GM21737 (cell line): ENCODE measurements around the gene PPP2R2B.
A peak's percentile ranks its signal among the peaks of the same experiment; 100 is the strongest.

Experiments used
- ATAC-seq: cut with Tn5 transposase; IDR thresholded peaks from one replicate; pipeline ENCODE4 v1.9.1; 2021; ENCODE audit warnings: mild to moderate bottlenecking, moderate library complexity; ENCODE audit not compliant: unreplicated experiment

The PPP2R2B gene

GRCh38 chr5:146707316-146707715, 171.2 kb downstream of the PPP2R2B start:
- ATAC-seq, result no peak

DNA sequence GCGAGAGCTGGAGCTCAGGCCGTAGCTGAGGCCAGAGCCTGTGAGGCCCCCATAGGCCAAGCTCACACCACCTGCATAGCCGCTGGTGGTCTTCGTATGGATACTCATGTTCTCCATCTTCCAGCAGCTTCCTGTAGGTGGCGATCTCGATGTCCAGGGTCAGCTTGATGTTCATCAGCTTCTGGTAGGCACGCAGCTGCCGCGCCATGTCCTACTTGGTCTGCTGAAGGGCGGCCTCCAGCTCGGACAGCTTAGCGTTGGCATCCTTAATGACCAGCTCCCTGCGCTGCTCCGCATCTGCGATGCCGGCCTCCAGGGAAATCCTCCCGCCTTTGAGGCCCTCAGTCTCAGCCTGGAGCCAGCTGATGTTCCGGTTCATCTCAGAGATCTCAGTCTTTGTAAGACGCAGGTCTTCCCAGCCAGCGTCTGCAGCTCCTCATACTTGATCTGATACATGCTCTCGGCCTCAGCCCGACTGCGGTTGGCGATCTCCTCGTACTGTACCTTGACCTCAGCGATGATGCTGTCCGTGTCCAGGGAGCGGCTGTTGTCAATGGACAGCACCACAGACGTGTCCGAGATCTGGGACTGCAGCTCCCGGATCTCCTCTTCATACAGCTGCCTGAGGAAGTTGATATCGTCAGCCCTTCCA, 172.1 kb downstream of the PPP2R2B start:
- no peak for ATAC-seq

DNA sequence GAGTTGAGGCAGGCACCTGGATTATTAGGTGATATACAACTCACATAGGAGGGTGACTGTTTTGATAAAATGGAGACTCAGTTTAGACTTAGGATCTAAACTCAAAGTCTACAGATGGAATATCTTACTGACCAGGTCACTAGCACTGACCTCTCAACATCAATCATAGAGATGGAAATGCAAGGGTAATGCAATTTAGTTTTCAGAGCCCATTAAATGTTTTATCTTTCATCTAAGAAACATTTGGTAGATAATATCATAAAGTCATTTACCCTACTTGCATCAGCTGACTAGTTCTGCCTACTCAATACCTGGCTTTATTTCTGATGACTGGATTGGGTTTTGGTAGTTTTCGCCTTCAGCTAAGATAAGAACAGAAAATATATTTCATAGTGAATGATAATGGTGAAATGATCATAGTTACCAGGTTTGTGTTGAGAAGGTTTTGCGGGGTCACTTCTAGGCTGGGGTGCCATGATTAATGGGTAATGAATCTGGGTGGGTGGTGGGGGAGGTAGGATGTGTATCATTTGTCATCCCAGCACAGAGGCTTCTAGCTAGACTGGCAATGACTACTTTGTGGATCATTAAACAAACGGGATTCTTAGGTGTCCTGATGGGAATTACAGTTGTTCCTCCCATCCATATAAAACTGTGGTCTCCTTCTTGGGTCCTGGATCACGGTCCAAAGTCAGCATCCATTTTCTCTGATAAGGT, 173.4 kb downstream of the PPP2R2B start:
- no peak for ATAC-seq

- no peak for ATAC-seq
Measured at GRCh38 chr5:146703899-146704298, 174.7 kb downstream of the PPP2R2B start.

DNA sequence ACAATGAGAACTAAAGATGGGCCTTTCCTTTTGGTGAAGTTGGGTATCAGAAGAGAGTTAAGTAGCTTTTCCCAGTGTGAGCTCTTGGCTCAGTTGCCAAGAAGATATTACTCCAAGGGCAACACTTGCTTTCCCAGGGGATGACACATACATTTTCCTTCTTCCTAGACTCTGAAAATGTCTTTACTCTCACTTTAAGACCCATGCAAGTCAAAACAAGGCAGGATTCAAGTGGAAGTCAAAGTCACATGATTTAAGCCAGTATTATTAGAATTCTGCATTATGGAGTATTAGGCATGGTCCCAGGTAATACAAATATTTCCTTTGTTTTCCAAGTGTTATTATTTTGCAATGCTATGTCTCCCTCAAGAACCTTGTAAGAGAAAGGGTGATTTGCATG, 175.1 kb downstream of the PPP2R2B start:
- ATAC-seq, result no peak

DNA sequence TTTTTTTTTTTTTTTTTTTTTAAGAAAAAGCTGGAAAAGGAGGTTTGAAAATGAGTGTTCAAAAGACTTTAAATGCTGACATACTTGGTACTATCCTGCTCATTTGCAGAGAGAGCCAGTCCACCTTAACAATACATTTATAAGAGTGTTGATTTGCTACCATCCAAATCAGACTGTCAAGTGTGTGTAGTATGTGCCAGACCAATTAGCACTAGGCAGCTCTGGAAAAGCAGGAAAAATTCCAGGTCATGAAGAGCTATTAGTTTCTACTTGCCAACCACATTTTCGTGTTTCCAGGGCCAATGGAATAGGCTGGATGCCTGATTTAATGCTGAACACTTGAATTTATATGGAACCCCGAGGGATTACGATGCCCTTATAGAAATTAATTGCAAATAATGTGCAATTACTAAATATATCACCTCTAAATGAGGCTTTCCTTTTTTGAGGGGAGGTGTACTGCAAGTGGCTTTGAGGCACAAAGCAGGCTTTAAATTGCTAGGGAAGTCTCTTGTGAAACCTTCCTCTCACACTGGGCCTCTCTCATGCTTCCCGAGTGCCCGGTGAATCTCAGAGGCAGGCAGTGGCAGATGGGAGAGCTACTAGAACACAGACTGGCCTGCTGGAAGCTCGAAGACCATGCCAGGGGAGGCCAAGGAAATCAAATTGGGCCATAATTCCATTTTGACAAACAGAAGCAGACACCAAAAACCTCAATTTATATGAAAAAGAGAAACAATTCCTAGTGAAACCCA, 178.7 kb downstream of the PPP2R2B start:
- no peak for ATAC-seq

GRCh38 chr5:146699138-146699537, 179.4 kb downstream of the PPP2R2B start:
- no peak for ATAC-seq

DNA sequence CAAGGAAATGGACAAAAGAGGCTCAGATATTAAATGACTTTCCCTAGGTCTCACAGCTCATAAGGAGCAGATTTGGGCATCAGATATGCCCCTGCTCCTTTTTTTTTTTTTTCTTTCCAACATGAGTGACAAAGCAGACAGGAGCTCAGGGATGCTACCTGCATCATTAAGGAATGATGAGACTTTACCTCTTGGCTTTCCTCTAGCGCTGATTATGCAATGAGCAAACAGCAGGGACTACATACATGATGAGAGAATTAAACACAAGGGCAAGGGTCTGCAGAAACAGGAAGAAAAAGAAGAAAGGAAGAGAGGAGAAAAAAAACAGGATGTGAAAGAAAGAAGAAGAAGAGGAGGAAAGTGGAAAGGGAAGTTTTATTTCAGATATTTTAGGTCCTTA, 179.9 kb downstream of the PPP2R2B start:
- ATAC-seq, result no peak

GRCh38 chr5:146697211-146697610, 181.3 kb downstream of the PPP2R2B start:
- ATAC-seq, result no peak

GRCh38 chr5:146695646-146696045, 182.9 kb downstream of the PPP2R2B start:
- no peak for ATAC-seq

DNA sequence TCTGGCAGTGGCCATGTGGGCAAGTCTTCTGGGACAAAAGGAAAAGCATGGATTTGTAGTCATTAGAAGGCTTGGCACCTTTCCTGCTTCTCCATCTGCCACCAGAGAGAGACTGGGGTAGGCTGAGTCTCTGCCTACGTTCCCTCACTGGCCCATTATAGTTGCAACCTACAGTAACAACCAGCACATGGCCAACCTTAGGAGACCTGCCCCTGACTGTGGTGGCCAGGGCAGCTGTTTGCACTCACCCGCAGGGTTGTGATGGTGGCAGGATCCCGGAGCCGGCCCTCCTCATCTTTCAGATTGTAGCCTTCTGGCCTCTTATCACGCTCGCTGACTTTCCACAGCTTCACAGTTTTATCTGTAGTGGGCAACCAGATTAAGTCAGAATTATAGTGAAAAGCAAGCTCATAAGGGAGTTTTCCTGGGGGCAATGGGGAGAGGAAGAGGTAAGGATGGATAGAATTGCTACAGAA, 187.6 kb downstream of the PPP2R2B start:
- ATAC-seq, result no peak

- no peak for ATAC-seq
Measured at GRCh38 chr5:146687630-146688029, 190.9 kb downstream of the PPP2R2B start.

GRCh38 chr5:146683861-146684260, 194.7 kb downstream of the PPP2R2B start:
- ATAC-seq, result no peak

GRCh38 chr5:146682899-146683532, 195.5 kb downstream of the PPP2R2B start:
- ATAC-seq, result no peak

DNA sequence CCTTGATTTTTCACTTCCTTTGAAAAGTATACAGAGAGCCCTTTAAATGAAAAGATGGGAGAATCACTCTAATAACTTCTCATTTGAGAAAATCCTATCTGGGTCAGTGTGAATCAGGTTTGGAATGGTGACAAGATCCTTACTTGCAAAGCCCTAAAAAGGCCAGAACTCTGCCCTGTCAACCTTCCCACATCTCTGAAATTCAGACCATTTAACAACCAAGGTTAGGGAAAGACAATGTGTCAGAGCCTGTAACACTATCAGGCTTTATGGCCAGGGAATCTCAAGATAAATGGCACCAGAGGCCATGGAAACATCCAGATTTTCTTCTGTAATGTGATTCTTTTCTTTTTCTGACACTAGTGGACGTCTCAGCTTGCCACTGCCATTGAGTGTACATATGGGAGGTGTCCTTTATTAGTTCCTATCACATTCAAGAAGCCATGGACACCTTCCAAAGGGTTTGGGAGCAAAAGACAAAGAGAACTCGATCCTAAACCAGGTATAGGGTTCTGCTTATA, 196.9 kb downstream of the PPP2R2B start:
- ATAC-seq, result no peak

- ATAC-seq, result no peak
Measured at GRCh38 chr5:146680846-146681584, 197.5 kb downstream of the PPP2R2B start.

GRCh38 chr5:146675636-146676035, 202.9 kb downstream of the PPP2R2B start:
- ATAC-seq, result peak; percentile 86

DNA sequence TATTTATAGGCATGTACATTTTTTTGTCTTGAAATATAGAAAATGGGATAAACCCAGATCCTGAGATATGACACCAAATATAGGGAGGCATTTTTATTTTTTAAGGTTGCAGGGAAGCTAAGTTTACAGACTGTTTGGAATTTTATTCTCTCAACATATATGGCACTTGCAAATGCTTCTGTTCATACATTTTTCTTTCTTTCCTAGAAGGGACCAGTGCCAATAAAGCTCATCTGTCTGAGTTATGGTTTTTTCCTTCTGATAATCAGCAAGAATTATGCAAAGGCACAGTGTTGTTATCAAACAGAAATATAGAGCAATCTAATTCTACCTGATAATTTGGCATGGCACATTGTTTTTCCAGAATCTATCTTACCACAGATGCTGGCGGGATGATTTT, 205.7 kb downstream of the PPP2R2B start:
- no peak for ATAC-seq

GRCh38 chr5:146671561-146672295, 206.8 kb downstream of the PPP2R2B start:
- ATAC-seq, result no peak

- ATAC-seq, result no peak
Measured at GRCh38 chr5:146669656-146670055, 208.9 kb downstream of the PPP2R2B start.
